ENCODE measurements around the gene MSI2.

MSI2 gene

GRCh38 chr17:57484081-57484666, 227.9 kb downstream of the MSI2 start:
- DNase-seq (ENCODE audit: low spot score in 2 of 2): no peak
- H3K4me1 ChIP-seq: peaks cover 15% of the 10 kb centered on the region
- no peaks in the 10 kb centered on the region for H3K27me3 ChIP-seq (ENCODE audit: low read depth)
- H3K9me3 ChIP-seq: no peaks in the 10 kb centered on the region
- H3K4me3 ChIP-seq: no peak overlapping the region
- in situ Hi-C loops (cut with MboI; ENCODE audit: low sequenced_read_pairs): no loop called here
- no peaks in the 10 kb centered on the region for H3K36me3 ChIP-seq (replicated peaks)

GRCh38 chr17:57484826-57485565, 228.7 kb downstream of the MSI2 start:
- Histone ChIP-seq H3K27me3 (ENCODE audit: low read depth) (no peaks in the 10 kb centered on the region), H3K4me3 (no peak overlapping the region), H3K36me3 (replicated peaks) (no peaks in the 10 kb centered on the region), H3K4me1 (peaks cover 15% of the 10 kb centered on the region), H3K9me3 (no peaks in the 10 kb centered on the region)
- in situ Hi-C loops (cut with MboI; ENCODE audit: low sequenced_read_pairs): no loop called here
- no peak for DNase-seq (ENCODE audit: low spot score in 2 of 2)

- Histone ChIP-seq H3K27me3 (ENCODE audit: low read depth) (no peaks in the 10 kb centered on the region), H3K4me1 (peaks cover 15% of the 10 kb centered on the region), H3K4me3 (no peak overlapping the region), H3K9me3 (no peaks in the 10 kb centered on the region), H3K36me3 (replicated peaks) (no peaks in the 10 kb centered on the region)
- no peak for DNase-seq (ENCODE audit: low spot score in 2 of 2)
- in situ Hi-C loops (cut with MboI; ENCODE audit: low sequenced_read_pairs): no loop called here
These were observed 229.2 kb downstream of the MSI2 start for GRCh38 chr17:57485566-57485865.

- Histone ChIP-seq H3K36me3 (replicated peaks) (no peaks in the 10 kb centered on the region), H3K27me3 (ENCODE audit: low read depth) (no peaks in the 10 kb centered on the region), H3K9me3 (no peaks in the 10 kb centered on the region), H3K4me1 (peaks cover 15% of the 10 kb centered on the region), H3K4me3 (no peak overlapping the region)
- no peak for DNase-seq (ENCODE audit: low spot score in 2 of 2)
- in situ Hi-C loops (cut with MboI; ENCODE audit: low sequenced_read_pairs): no loop called here
These were observed 229.9 kb downstream of the MSI2 start for GRCh38 chr17:57485916-57486881.

GRCh38 chr17:57486882-57487301, 230.6 kb downstream of the MSI2 start:
- H3K27me3 ChIP-seq (ENCODE audit: low read depth): no peaks in the 10 kb centered on the region
- no peaks in the 10 kb centered on the region; the same call in 1 of the 2 replicates for H3K9me3 ChIP-seq
- in situ Hi-C loops (cut with MboI; ENCODE audit: low sequenced_read_pairs): no loop called here
- no peak for DNase-seq (ENCODE audit: low spot score in 2 of 2)
- H3K36me3 ChIP-seq (replicated peaks): no peaks in the 10 kb centered on the region
- H3K4me1 ChIP-seq: peaks cover 15% of the 10 kb centered on the region
- H3K4me3 ChIP-seq: no peak overlapping the region

GRCh38 chr17:57487573-57487972, 231.2 kb downstream of the MSI2 start:
- H3K4me1 ChIP-seq: peaks cover 15% of the 10 kb centered on the region
- no peaks in the 10 kb centered on the region; the same call in 1 of the 2 replicates for H3K9me3 ChIP-seq
- in situ Hi-C loops (cut with MboI; ENCODE audit: low sequenced_read_pairs): no loop called here
- H3K4me3 ChIP-seq: no peak overlapping the region
- no peaks in the 10 kb centered on the region for H3K36me3 ChIP-seq (replicated peaks)
- no peak for DNase-seq (ENCODE audit: low spot score in 2 of 2)
- H3K27me3 ChIP-seq (ENCODE audit: low read depth): no peaks in the 10 kb centered on the region

GRCh38 chr17:57488856-57489255, 232.5 kb downstream of the MSI2 start:
- Histone ChIP-seq H3K4me3 (no peak overlapping the region), H3K36me3 (replicated peaks) (no peaks in the 10 kb centered on the region), H3K9me3 (no peaks in the 10 kb centered on the region; the same call in 1 of the 2 replicates), H3K27me3 (ENCODE audit: low read depth) (no peaks in the 10 kb centered on the region), H3K4me1 (peaks cover 15% of the 10 kb centered on the region)
- in situ Hi-C loops (cut with MboI; ENCODE audit: low sequenced_read_pairs): no loop called here
- DNase-seq (ENCODE audit: low spot score in 2 of 2): no peak

GRCh38 chr17:57489321-57489720, 233.0 kb downstream of the MSI2 start:
- no peak for DNase-seq (ENCODE audit: low spot score in 2 of 2)
- in situ Hi-C loops (cut with MboI; ENCODE audit: low sequenced_read_pairs): no loop called here
- Histone ChIP-seq H3K4me3 (no peak overlapping the region), H3K4me1 (peaks cover 15% of the 10 kb centered on the region), H3K36me3 (replicated peaks) (no peaks in the 10 kb centered on the region), H3K27me3 (ENCODE audit: low read depth) (no peaks in the 10 kb centered on the region), H3K9me3 (no peaks in the 10 kb centered on the region; the same call in 1 of the 2 replicates)

GRCh38 chr17:57490111-57490845, 234.0 kb downstream of the MSI2 start:
- no peaks in the 10 kb centered on the region for H3K36me3 ChIP-seq (replicated peaks)
- H3K27me3 ChIP-seq (ENCODE audit: low read depth): no peaks in the 10 kb centered on the region
- no peak for DNase-seq (ENCODE audit: low spot score in 2 of 2)
- no peak overlapping the region for H3K4me3 ChIP-seq
- no peaks in the 10 kb centered on the region; the same call in 1 of the 2 replicates for H3K9me3 ChIP-seq
- peaks cover 15% of the 10 kb centered on the region for H3K4me1 ChIP-seq
- in situ Hi-C loops (cut with MboI; ENCODE audit: low sequenced_read_pairs): no loop called here

GRCh38 chr17:57490890-57491289, 234.6 kb downstream of the MSI2 start:
- no peaks in the 10 kb centered on the region; the same call in 1 of the 2 replicates for H3K9me3 ChIP-seq
- no peaks in the 10 kb centered on the region for H3K36me3 ChIP-seq (replicated peaks)
- in situ Hi-C loops (cut with MboI; ENCODE audit: low sequenced_read_pairs): no loop called here
- peaks cover 15% of the 10 kb centered on the region for H3K4me1 ChIP-seq
- no peak for DNase-seq (ENCODE audit: low spot score in 2 of 2)
- H3K4me3 ChIP-seq: no peak overlapping the region
- H3K27me3 ChIP-seq (ENCODE audit: low read depth): no peaks in the 10 kb centered on the region

- Histone ChIP-seq H3K36me3 (replicated peaks) (no peaks in the 10 kb centered on the region), H3K4me3 (no peak overlapping the region), H3K27me3 (ENCODE audit: low read depth) (no peaks in the 10 kb centered on the region), H3K9me3 (no peaks in the 10 kb centered on the region; the same call in 1 of the 2 replicates), H3K4me1 (peaks cover 6% of the 10 kb centered on the region)
- no peak for DNase-seq (ENCODE audit: low spot score in 2 of 2)
- in situ Hi-C loops (cut with MboI; ENCODE audit: low sequenced_read_pairs): no loop called here
These were observed 236.8 kb downstream of the MSI2 start for GRCh38 chr17:57493171-57493570.

GRCh38 chr17:57493625-57494024, 237.3 kb downstream of the MSI2 start:
- Histone ChIP-seq H3K9me3 (no peaks in the 10 kb centered on the region; the same call in 1 of the 2 replicates), H3K27me3 (ENCODE audit: low read depth) (no peaks in the 10 kb centered on the region), H3K4me1 (peaks cover 6% of the 10 kb centered on the region), H3K36me3 (replicated peaks) (no peaks in the 10 kb centered on the region), H3K4me3 (no peak overlapping the region)
- in situ Hi-C loops (cut with MboI; ENCODE audit: low sequenced_read_pairs): no loop called here
- DNase-seq (ENCODE audit: low spot score in 2 of 2): no peak

- in situ Hi-C loops (cut with MboI; ENCODE audit: low sequenced_read_pairs): no loop called here
- Histone ChIP-seq H3K36me3 (replicated peaks) (no peaks in the 10 kb centered on the region), H3K27me3 (ENCODE audit: low read depth) (no peaks in the 10 kb centered on the region), H3K4me1 (peaks cover 6% of the 10 kb centered on the region), H3K4me3 (no peak overlapping the region), H3K9me3 (no peaks in the 10 kb centered on the region; the same call in 1 of the 2 replicates)
- DNase-seq (ENCODE audit: low spot score in 2 of 2): no peak
These were observed 238.1 kb downstream of the MSI2 start for GRCh38 chr17:57494443-57494842.
